SK-N-SH (cell line): ENCODE data around the gene WDR27.

Source experiments
- CTCF ChIP-seq: fragments of 200-600 bp; sonication (generic); IDR thresholded peaks from 2 replicates; pipeline ENCODE4 v1.6.1; 2017; ENCODE audit warnings: antibody characterized with exemption, mild to moderate bottlenecking, moderate library complexity
- FOSL2 ChIP-seq: IDR thresholded peaks from 2 replicates; pipeline ENCODE4 v1.4.0; 2012; ENCODE audit warnings: low read depth, mild to moderate bottlenecking, moderate library complexity, borderline replicate concordance
- FOXJ3 ChIP-seq: sonication (generic); formaldehyde crosslinking; IDR thresholded peaks from 2 replicates; pipeline ENCODE4 v1.5.1; 2020; ENCODE audit warnings: mild to moderate bottlenecking, missing genetic modification reagents
- NFIC ChIP-seq: IDR thresholded peaks from 2 replicates; pipeline ENCODE4 v1.4.0; 2012; ENCODE audit warnings: borderline replicate concordance
- POLR2AphosphoS5 ChIP-seq: IDR thresholded peaks from 2 replicates; pipeline ENCODE4 v1.6.1; 2012; ENCODE audit warnings: low read depth, low read length
- SIN3A ChIP-seq: IDR thresholded peaks from 2 replicates; pipeline ENCODE4 v1.6.1; 2012; ENCODE audit warnings: low read depth, mild to moderate bottlenecking, low read length, moderate library complexity, borderline replicate concordance
- TEAD4 ChIP-seq: IDR thresholded peaks from 2 replicates; pipeline ENCODE4 v1.4.0; 2012; ENCODE audit warnings: mild to moderate bottlenecking, borderline replicate concordance; ENCODE audit not compliant: insufficient read depth
- YY1 ChIP-seq: IDR thresholded peaks from 2 replicates; pipeline ENCODE4 v1.4.0; 2012; ENCODE audit warnings: low read depth, mild to moderate bottlenecking
- TF ChIP-seq, protein P1 (sequence below): IDR thresholded peaks from 2 replicates; pipeline ENCODE4; 2012

GRCh38 chr6:169429001-169429400 lies 272.8 kb downstream of the WDR27 start:
- TF ChIP-seq, protein P1, sequence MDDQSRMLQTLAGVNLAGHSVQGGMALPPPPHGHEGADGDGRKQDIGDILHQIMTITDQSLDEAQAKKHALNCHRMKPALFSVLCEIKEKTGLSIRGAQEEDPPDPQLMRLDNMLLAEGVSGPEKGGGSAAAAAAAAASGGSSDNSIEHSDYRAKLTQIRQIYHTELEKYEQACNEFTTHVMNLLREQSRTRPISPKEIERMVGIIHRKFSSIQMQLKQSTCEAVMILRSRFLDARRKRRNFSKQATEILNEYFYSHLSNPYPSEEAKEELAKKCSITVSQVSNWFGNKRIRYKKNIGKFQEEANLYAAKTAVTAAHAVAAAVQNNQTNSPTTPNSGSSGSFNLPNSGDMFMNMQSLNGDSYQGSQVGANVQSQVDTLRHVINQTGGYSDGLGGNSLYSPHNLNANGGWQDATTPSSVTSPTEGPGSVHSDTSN = no peak
- TF ChIP-seq POLR2AphosphoS5 (no peak), CTCF (no peak), NFIC (no peak), TEAD4 (no peak), SIN3A (no peak), FOXJ3 (CRISPR knock-in tag) (no peak), FOSL2 (no peak), YY1 (no peak)
